ENCODE results near the gene SPART.
"Not testable (repeated sequence)": the region's sequence is repeated elsewhere in the genome, so short reads cannot be mapped to it uniquely, and the experiment has no call there.

The SPART gene

GRCh38 chr13:36354842-36355623 lies 8.8 kb upstream of the SPART start:
- DNase-seq = no peak

- DNase-seq = no peak
Measured at GRCh38 chr13:36353001-36353400, 6.8 kb upstream of the SPART start.

DNA sequence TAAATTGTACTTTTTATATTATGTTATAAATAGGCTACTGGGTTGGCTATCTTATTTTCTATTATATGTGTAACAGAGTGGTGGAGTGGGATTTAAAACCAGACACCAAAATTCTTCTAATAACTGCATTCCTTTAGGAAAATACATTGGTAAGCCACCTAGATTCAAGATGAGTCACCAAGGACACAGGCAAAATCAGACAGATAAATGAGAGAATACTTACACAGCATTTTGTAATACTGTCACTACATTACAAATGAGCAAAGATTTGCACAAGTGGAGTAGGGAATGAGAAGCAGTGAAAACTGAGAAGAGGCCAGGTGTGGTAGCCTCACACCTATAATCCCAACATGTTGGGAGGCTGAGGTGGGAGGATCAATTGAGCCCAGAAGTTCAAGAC lies 6.2 kb upstream of the SPART start:
- no peak for DNase-seq

DNA sequence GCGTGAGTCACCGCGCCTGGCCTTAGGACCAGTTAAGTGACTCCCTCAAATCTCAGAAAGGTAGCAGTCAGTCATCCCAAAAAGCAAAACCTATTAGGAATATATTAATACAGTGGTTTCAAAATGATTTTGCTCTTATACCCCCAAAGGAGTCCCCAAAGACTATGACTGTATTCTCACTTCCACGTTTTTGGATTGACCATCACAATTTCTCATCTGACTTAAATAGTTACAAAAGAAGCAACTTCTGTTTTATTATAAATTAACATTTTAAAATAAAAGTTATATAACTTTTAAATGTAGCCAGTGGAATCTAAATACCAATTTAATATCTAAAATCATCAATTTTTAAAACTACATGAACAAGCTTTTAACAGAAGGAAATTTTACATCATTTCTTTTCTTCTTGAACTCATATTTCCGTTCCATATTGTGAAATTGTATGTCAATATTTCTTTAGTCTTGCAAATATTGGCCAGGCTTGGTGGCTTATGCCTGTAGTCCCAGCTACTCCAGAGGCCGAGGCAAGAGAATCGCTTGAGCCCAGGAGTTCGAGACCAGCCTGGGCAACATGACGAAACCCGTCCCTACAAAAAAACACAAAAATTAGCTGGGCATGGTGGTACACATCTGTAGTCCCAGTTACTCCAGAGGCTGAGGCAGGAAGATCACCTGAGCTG lies 1.5 kb upstream of the SPART start:
- DNase-seq = no peak

DNA sequence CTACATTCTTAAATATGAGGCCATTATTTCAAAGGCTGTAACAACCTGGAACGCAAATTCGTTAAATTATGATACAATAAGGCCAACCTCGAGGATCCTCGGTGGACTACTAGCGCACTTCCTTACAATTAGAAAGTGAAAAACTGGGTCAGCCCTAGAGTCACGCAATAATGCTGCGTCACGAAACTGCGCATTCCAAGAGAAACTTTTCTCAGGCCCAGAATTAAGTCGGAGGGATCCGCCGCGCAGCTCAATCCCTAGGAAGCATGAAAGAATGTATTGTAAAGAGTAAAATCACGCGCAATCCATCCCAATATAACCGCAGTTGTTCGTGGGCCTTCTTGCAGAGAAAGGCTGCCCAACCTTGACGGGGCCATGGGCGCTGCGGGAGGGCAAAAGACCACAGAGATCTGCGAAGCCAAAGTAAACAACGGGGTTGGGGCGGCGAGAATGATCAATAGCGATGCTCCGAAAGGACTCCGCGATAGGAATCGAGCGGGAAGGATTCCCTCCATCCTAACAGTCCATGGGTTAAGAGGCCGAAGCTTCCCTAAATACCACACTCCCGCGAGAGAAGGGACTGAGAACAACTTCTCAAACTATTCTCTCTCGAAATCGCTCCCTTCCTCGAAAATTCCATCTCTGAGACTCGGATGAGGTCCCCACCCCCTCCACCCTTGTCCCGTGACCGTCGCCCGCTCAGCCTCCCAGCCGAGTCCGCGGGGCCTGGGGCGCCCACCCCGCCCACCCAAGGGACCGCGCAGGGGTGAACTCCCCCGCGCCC lies 564 bp downstream of the SPART start:
- no peak for DNase-seq

DNA sequence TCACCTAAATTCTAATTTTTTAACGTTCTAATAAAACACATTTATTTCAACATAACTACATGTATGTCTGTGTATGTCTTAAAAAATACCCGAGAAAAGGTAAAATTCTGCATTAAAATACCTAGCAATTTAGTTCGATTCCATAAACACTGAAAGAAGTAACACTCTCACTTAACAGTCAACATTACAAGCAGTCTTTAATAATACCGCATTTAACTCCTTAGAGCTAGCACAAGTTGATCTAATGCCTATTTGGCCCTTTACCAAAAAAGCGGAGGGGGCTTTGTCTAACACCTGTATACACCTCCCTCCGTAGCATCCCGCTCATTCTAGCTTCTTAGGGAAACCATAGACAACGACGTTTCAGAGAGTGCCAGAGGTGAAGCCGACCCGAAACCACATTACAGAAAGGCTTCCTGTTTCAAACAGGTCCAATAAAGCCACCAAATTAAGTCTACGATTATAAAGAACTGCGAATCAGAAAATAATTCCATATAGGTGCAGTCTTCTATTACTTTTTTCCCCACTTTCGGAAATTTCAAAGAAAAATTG lies 1.2 kb downstream of the SPART start:
- no peak for DNase-seq

DNA sequence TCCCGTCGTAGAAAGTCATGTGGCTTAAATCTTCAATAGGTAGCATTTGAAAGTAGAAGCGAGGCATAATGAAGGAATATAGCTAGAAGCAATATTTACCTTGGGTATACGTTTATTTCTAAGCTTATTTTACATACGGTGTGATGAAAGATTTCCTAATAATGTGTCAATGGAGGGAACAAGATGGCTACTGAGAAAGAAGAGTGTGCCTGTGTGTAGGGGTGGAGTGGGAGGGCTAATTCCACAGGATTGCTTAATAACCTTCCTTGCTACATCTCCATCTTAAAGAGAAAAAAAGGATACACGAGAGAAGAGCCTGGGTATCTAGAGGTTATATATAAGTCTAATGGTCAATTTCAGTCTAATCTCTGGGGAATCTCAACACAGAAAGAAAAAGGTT lies 2.0 kb downstream of the SPART start:
- no peak for DNase-seq

- DNase-seq = no peak
Measured at GRCh38 chr13:36343766-36344165, 2.4 kb downstream of the SPART start.

DNA sequence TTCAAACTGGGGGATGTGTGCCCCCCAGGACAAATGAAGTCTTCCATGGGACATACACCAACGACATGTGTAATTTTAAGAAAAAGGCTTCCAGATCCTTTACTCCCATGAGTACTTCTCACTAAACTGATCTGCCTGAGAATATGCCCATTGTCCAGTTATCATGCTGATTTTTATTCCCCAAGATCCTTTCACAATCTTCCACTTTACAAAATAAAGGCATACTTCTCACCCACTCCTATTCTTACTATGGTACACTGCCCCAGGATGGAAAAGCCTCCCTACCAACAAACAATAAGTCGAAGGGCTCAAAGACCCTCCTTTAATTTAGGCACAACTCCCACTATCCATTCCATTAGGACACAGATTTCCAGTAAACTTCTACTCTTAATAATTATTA lies 3.5 kb downstream of the SPART start:
- DNase-seq = no peak

DNA sequence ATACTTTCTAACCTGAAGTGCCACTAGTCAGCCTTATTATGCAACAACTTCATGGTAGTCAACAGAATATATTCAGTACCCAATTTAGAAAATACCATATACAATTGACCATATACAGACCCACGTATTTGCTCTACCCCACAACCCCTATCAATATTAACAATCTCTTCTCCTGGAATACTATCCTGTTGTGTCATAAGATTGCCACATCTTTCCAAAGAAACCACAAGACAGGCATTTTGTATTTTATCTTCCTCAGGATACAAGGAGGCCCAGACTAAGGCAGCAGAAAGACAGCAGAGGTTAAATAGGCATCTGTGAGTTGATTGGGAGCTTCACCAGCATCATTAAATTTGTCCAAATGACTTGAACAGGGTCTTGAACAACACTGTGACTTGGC lies 4.5 kb downstream of the SPART start:
- no peak for DNase-seq

GRCh38 chr13:36339600-36340155 lies 6.5 kb downstream of the SPART start:
- no peak for DNase-seq

GRCh38 chr13:36337938-36338641 lies 8.1 kb downstream of the SPART start:
- no peak for DNase-seq

GRCh38 chr13:36332986-36333385 lies 13.2 kb downstream of the SPART start:
- no peak for DNase-seq

DNA sequence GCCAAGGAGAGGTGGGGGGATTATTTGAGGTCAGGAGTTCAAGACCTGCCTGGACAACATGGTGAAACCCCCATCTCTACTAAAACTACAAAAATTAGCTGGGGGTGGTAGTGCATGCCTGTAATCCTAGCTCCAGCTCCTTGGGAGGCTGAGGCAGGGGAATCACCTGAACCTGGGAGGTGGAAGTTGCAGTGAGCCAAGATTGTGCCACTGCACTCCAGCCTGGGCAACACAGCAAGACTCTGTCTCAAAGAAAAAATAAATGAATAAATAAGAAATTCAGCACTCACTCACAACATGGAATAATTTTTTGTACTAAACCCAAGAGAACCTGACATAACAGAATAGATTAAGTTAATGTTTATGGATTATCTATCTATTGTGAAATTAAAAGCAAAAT lies 13.9 kb downstream of the SPART start:
- not testable (repeated sequence) for DNase-seq

GRCh38 chr13:36331280-36331679 lies 14.9 kb downstream of the SPART start:
- no peak for DNase-seq

DNA sequence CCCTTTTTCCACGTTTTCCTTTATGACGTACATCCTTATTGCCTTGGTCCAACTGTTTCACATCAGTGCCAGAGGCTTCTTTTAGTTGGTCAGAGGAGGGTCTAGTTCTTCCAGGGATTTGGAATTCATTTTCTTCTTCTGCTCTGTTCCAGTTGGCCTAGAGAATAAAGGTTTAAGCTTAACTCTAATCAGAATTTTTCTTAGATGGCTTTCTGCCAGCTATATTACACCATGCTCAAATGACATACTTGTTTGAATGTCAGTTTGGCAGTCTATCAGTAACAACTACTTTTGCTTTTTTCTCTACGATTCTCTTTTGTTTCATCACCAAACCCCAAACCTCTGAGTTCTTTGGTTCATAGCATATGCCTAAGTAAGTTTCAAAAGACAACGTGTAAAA lies 16.8 kb downstream of the SPART start:
- no peak for DNase-seq

DNA sequence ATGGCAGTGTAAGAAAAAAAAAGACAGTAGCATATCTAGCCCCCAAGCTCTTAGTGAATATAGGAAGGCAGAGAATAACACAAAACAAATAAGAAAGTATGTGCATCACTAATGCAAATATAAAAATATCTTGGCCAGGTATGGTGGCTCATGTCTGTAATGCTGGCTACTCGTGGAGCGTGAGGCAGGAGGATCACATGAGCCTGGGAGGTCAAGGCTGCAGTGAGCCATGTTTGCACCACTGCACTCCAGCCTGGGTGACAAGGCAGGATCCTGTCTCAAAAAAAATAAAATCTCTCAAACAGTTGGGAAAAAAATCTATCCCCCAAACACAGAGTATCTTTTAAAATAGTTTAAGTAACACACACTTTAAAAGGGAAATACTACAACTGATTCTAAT lies 17.4 kb downstream of the SPART start:
- no peak for DNase-seq

DNA sequence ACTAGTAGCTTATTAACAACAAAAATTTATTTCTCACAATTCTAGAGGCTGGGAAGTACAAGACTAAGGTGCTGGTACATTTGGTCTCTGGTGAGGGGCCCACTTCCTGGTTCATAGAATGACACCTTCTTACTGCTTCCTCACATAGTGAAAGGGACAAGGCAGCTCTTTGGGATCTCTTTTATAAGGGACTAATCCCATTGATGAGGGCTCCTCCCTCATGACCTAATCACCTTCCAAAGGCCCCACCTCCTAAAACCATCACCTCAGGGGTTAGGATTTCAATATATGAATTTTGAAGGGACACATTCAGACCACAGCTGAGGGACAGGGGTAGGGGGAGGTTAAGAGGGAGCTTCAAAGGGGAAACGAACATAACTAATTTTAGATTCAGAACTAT lies 20.3 kb downstream of the SPART start:
- no peak for DNase-seq

DNA sequence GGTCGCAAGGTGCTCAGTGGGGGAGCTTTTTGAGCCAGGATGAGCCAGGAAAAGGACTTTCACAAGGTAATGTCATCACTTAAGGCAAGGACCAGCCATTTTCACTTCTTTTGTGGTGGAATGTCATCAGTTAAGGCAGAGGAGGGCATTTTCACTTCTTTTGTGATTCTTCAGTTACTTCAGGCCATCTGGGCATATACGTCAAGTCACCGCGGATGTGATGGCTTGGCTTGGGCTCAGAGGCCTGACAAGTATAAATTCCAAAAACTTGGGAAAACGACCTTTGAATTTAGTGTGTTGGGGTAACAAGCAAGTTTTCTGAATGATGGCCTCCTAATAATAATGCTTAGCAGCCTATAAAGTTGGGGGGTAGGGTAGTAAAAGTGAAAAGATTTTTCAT lies 21.3 kb downstream of the SPART start:
- not testable (repeated sequence) for DNase-seq

DNA sequence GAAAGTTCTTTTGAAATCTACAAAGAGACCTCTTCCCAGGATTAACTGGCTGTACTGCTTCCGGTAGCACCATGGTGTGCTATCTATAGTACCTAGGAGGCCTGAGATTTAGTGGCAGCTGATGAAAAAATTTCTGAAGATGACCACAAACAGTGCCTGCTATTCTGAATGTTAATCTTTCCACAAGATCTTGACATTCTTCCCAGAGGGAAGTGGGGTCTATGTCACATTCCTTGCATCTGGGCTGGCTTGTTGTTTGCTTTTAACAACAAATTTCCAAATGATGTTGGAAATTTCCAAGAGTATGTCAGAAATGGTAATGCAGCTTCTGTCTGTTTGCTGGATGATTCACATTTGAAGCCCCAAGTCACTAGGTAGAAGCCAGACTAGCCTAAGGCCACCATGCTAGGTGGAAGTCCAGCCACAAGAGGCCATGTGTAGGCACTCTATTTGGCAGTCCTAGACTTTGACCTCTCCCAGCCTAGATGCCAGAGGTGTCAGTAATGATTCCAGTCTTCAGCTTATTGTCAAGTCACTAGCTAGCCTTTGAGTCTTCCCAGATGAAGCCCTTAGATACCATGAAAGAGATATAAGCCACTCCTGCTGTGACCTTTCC lies 22.1 kb downstream of the SPART start:
- no peak for DNase-seq

DNA sequence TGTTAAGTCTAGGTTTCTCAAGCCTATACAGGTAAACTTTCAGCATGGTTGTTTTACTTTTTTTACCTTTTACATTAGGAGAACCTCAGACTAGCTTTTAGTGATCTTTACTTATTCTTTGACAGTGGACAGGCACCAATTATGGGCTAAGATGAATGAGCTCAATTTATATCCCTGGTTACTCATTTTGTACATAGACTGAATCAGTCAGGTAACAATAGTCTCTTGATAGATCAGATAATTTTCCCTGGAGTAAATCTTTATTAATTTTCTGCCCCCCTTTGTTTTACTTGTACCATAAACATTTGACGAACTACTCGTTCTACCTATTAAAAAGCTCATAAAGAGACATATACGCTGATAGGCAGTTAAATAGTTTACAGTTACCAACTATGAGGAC lies 22.8 kb downstream of the SPART start:
- DNase-seq = no peak

GRCh38 chr13:36319793-36320192 lies 26.4 kb downstream of the SPART start:
- DNase-seq = not testable (repeated sequence)

Measured in NCI-H2171 (cell line).